ENCODE measurements around the gene S100A14.
"Not testable (repeated sequence)": the region's sequence is repeated elsewhere in the genome, so short reads cannot be mapped to it uniquely, and the experiment has no call there.

The S100A14 gene

GRCh38 chr1:153615406-153615805 is 719 bp downstream of the S100A14 start:
- DNase-seq (ENCODE audit: low read depth in 2 of 2) = no peak

- no peak for DNase-seq (ENCODE audit: low read depth in 2 of 2)
These were observed 1.2 kb downstream of the S100A14 start for GRCh38 chr1:153614906-153615305.

GRCh38 chr1:153614189-153614900 is 1.8 kb downstream of the S100A14 start:
- DNase-seq (ENCODE audit: low read depth in 2 of 2) = no peak

GRCh38 chr1:153613406-153613805 is 2.7 kb downstream of the S100A14 start:
- no peak for DNase-seq (ENCODE audit: low read depth in 2 of 2)

GRCh38 chr1:153612755-153613331 is 3.3 kb downstream of the S100A14 start, which contains the start of gene S100A16:
Gene S100A16 (minus strand): TSS chr1:153613137. CDS start chr1:153608151, 4,986 bp downstream.
- DNase-seq (ENCODE audit: low read depth in 2 of 2) = no peak

GRCh38 chr1:153612111-153612754 is 3.9 kb downstream of the S100A14 start:
- no peak for DNase-seq (ENCODE audit: low read depth in 2 of 2)

GRCh38 chr1:153611356-153611755 is 4.8 kb downstream of the S100A14 start:
- DNase-seq (ENCODE audit: low read depth in 2 of 2) = no peak

- DNase-seq (ENCODE audit: low read depth in 2 of 2) = no peak
These were observed 5.3 kb downstream of the S100A14 start for GRCh38 chr1:153610811-153611301.

- DNase-seq (ENCODE audit: low read depth in 2 of 2) = no peak
These were observed 5.8 kb downstream of the S100A14 start for GRCh38 chr1:153610334-153610733.

- DNase-seq (ENCODE audit: low read depth in 2 of 2) = no peak
These were observed 6.6 kb downstream of the S100A14 start for GRCh38 chr1:153609585-153609907.

GRCh38 chr1:153608742-153609584 is 7.2 kb downstream of the S100A14 start:
- no peak for DNase-seq (ENCODE audit: low read depth in 2 of 2)

- DNase-seq (ENCODE audit: low read depth in 2 of 2) = no peak
These were observed 7.9 kb downstream of the S100A14 start for GRCh38 chr1:153608089-153608682.

- DNase-seq (ENCODE audit: low read depth in 2 of 2) = no peak
These were observed 8.7 kb downstream of the S100A14 start for GRCh38 chr1:153607381-153607780.

- no peak for DNase-seq (ENCODE audit: low read depth in 2 of 2)
These were observed 9.9 kb downstream of the S100A14 start for GRCh38 chr1:153606194-153606593.

- DNase-seq (ENCODE audit: low read depth in 2 of 2) = no peak
These were observed 13.4 kb downstream of the S100A14 start for GRCh38 chr1:153602749-153603148.

- no peak for DNase-seq (ENCODE audit: low read depth in 2 of 2)
These were observed 16.3 kb downstream of the S100A14 start for GRCh38 chr1:153599847-153600246.

- peak in 1 of 2 donors; percentile 3 for DNase-seq (ENCODE audit: low read depth in 2 of 2)
These were observed 17.6 kb downstream of the S100A14 start for GRCh38 chr1:153598309-153599172.

GRCh38 chr1:153597206-153597605 is 18.9 kb downstream of the S100A14 start:
- no peak for DNase-seq (ENCODE audit: low read depth in 2 of 2)

GRCh38 chr1:153592748-153593147 is 23.4 kb downstream of the S100A14 start:
- DNase-seq (ENCODE audit: low read depth in 2 of 2) = no peak

GRCh38 chr1:153588482-153588881 is 27.6 kb downstream of the S100A14 start:
- DNase-seq (ENCODE audit: low read depth in 2 of 2) = no peak

- not testable (repeated sequence) for DNase-seq (ENCODE audit: low read depth in 2 of 2)
These were observed 28.1 kb downstream of the S100A14 start for GRCh38 chr1:153588033-153588432.

Measured in stimulated activated CD8-positive, alpha-beta memory T cell treated with anti-CD3 and anti-CD28 coated beads, Interleukin-15, amount 100 ng/mL, for 48 hours (primary cell).